ENCODE measurements around the gene BARX2.

The BARX2 gene

DNA sequence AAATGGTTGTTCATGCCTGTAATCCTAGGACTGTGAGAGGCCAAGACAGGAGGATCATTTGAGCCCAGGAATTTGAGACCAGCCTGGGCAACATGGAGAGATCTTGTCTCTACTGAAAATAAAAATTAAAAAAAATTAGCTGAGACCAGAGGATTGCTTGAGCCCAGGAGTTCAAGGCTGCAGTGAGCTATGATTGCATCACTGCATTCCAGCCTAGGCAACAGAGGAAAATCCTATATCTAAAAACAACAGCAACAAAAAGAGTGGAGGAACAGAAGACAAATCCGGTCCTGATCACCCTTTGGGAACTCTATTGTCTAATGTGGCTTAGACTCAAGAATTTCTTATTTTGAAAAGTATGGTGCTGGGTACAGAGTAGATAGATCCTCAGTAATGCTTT, 17.3 kb downstream of the BARX2 start:
- no peaks in the 10 kb centered on the region for H3F3A ChIP-seq (ENCODE audit: insufficient read depth, low read length)
- H3K4me2 ChIP-seq (ENCODE audit: low read length) = no peak overlapping the region
- H3K9me3 ChIP-seq (ENCODE audit: low read length) = no peaks in the 10 kb centered on the region
- TF ChIP-seq, protein P1, sequence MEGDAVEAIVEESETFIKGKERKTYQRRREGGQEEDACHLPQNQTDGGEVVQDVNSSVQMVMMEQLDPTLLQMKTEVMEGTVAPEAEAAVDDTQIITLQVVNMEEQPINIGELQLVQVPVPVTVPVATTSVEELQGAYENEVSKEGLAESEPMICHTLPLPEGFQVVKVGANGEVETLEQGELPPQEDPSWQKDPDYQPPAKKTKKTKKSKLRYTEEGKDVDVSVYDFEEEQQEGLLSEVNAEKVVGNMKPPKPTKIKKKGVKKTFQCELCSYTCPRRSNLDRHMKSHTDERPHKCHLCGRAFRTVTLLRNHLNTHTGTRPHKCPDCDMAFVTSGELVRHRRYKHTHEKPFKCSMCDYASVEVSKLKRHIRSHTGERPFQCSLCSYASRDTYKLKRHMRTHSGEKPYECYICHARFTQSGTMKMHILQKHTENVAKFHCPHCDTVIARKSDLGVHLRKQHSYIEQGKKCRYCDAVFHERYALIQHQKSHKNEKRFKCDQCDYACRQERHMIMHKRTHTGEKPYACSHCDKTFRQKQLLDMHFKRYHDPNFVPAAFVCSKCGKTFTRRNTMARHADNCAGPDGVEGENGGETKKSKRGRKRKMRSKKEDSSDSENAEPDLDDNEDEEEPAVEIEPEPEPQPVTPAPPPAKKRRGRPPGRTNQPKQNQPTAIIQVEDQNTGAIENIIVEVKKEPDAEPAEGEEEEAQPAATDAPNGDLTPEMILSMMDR (IDR thresholded peaks at IDR 0.05; ENCODE audit: low read length) = no peak
- TF ChIP-seq EZH2 (IDR thresholded peaks at IDR 0.05; ENCODE audit: borderline replicate concordance, low read length) = no peak
- H3K36me3 ChIP-seq (ENCODE audit: insufficient read depth, low read length) = no peaks in the 10 kb centered on the region
- no peaks in the 10 kb centered on the region for H3K27me3 ChIP-seq (ENCODE audit: insufficient read depth, low read length)
- no peak overlapping the region for H3K9ac ChIP-seq (ENCODE audit: low read length)
- no peaks in the 10 kb centered on the region for H3K79me2 ChIP-seq (ENCODE audit: insufficient read depth, low read length)
- no peak overlapping the region for H3K27ac ChIP-seq (ENCODE audit: low read depth, low read length, poor library complexity, severe bottlenecking)
- H4K20me1 ChIP-seq (ENCODE audit: insufficient read depth, low read length) = no peaks in the 10 kb centered on the region
- H2AFZ ChIP-seq (ENCODE audit: low read length) = no peak overlapping the region
- no peak overlapping the region for H3K4me3 ChIP-seq (ENCODE audit: low read depth, low read length, poor library complexity, severe bottlenecking)
- H3K9me2 ChIP-seq (ENCODE audit: low read depth, low read length) = no peaks in the 10 kb centered on the region
- no peaks in the 10 kb centered on the region for H3K4me1 ChIP-seq (ENCODE audit: insufficient read depth, low read length, severe bottlenecking)

DNA sequence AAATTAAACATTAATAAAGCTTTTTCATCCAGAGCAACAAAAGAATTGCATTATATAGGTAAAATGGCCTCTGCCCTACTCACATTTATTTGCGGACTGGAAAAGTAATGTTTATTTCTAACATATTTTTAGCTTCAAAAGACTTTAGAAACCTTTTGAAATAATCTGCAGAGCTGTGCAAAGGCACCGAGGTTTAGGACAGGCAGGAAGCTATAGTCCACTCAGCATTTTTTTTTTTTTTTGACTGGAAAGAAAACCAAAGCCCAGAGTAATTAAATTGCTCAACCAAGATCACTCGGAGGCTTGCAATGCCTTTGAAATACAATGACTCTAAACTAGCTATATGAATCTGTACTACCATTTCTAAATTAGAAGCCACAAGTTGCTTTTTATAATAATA, 19.1 kb downstream of the BARX2 start:
- Histone ChIP-seq H3K27me3 (ENCODE audit: insufficient read depth, low read length) (no peaks in the 10 kb centered on the region), H3F3A (ENCODE audit: insufficient read depth, low read length) (no peaks in the 10 kb centered on the region), H2AFZ (ENCODE audit: low read length) (no peak overlapping the region), H3K27ac (ENCODE audit: low read depth, low read length, poor library complexity, severe bottlenecking) (no peak overlapping the region), H3K4me2 (ENCODE audit: low read length) (no peak overlapping the region), H3K9ac (ENCODE audit: low read length) (no peak overlapping the region), H4K20me1 (ENCODE audit: insufficient read depth, low read length) (no peaks in the 10 kb centered on the region), H3K36me3 (ENCODE audit: insufficient read depth, low read length) (no peaks in the 10 kb centered on the region), H3K4me3 (ENCODE audit: low read depth, low read length, poor library complexity, severe bottlenecking) (no peak overlapping the region), H3K4me1 (ENCODE audit: insufficient read depth, low read length, severe bottlenecking) (no peaks in the 10 kb centered on the region), H3K9me3 (ENCODE audit: low read length) (no peaks in the 10 kb centered on the region), H3K9me2 (ENCODE audit: low read depth, low read length) (no peaks in the 10 kb centered on the region), H3K79me2 (ENCODE audit: insufficient read depth, low read length) (no peaks in the 10 kb centered on the region)
- TF ChIP-seq EZH2 (IDR thresholded peaks at IDR 0.05; ENCODE audit: borderline replicate concordance, low read length) = no peak
- TF ChIP-seq, protein P1 (IDR thresholded peaks at IDR 0.05; ENCODE audit: low read length) = no peak

DNA sequence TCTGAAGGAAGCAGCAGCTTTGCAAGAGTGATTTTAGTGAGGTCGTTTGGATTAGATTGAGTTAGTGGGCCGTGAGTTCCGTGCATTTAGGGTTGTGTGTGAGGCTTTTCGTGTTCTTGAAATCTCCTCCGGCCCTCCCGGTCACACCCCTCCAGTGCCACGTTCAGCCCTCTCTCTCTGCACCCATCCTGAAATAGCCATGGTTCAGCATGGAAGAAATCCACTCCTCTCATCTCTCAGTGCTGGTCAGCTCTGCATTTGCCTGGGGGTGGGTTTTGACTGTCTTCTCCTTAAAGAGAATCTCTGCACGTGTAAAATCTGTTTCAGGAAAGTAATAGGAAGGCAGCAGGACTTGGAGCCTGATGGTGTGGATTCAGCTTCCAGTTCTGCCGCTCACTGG, 19.8 kb downstream of the BARX2 start:
- Histone ChIP-seq H3K9me2 (ENCODE audit: low read depth, low read length) (no peaks in the 10 kb centered on the region), H3K79me2 (ENCODE audit: insufficient read depth, low read length) (no peaks in the 10 kb centered on the region), H3K4me2 (ENCODE audit: low read length) (no peak overlapping the region), H3K9ac (ENCODE audit: low read length) (no peak overlapping the region), H3K4me1 (ENCODE audit: insufficient read depth, low read length, severe bottlenecking) (no peaks in the 10 kb centered on the region), H3K27ac (ENCODE audit: low read depth, low read length, poor library complexity, severe bottlenecking) (no peak overlapping the region), H4K20me1 (ENCODE audit: insufficient read depth, low read length) (no peaks in the 10 kb centered on the region), H3K27me3 (ENCODE audit: insufficient read depth, low read length) (no peaks in the 10 kb centered on the region), H2AFZ (ENCODE audit: low read length) (no peak overlapping the region), H3K4me3 (ENCODE audit: low read depth, low read length, poor library complexity, severe bottlenecking) (no peak overlapping the region), H3F3A (ENCODE audit: insufficient read depth, low read length) (no peaks in the 10 kb centered on the region), H3K36me3 (ENCODE audit: insufficient read depth, low read length) (no peaks in the 10 kb centered on the region), H3K9me3 (ENCODE audit: low read length) (no peaks in the 10 kb centered on the region)
- no peak for TF ChIP-seq EZH2 (IDR thresholded peaks at IDR 0.05; ENCODE audit: borderline replicate concordance, low read length)
- TF ChIP-seq, protein P1 (IDR thresholded peaks at IDR 0.05; ENCODE audit: low read length) = no peak
